Colonic mucosa (tissue), 4 donors: ENCODE data around the gene MIEF1. TPM values are rescaled to one million over a fixed set of nuclear protein-coding genes. Genes with fewer than 3 reads are reported as not detected.

Source experiments
- DNase-seq: peaks from one replicate; pipeline ENCODE4 v3.0.0-alpha.2; 2020
- H3K27ac ChIP-seq: fragments of 200-600 bp; one replicate; pipeline ENCODE4 v1.8.0; 2021
- H3K27me3 ChIP-seq: fragments of 200-600 bp; one replicate; pipeline ENCODE4 v1.8.0; 2021
- H3K36me3 ChIP-seq: fragments of 200-600 bp; one replicate; pipeline ENCODE4 v1.8.0; 2021
- H3K4me1 ChIP-seq: fragments of 200-600 bp; one replicate; pipeline ENCODE4 v1.8.0; 2021; ENCODE audit warnings: mild to moderate bottlenecking
- H3K4me3 ChIP-seq: fragments of 200-600 bp; one replicate; pipeline ENCODE4 v1.8.0; 2021
- H3K9ac ChIP-seq, 2 donors: one replicate each; pipeline ENCODE4 v1.7.0; 2013; ENCODE audit warnings: control low read depth in 2 of 2, low read depth in 2 of 2, low read length in 2 of 2
- H3K9me3 ChIP-seq: fragments of 200-600 bp; one replicate; pipeline ENCODE4 v1.8.0; 2021
- CTCF ChIP-seq: fragments of 200-600 bp; IDR thresholded peaks from one replicate; pipeline ENCODE4 v1.8.0; 2022; ENCODE audit warnings: antibody characterized with exemption, mild to moderate bottlenecking
- intact Hi-C: fragments of 100-400 bp; cut with DNase I; formaldehyde crosslinking; loops from one replicate; pipeline ENCODE4 v1.14.1; 2022
- total RNA-seq, 2 donors: library from RNA; stranded (reverse); fragmentation: NEBNext Ultra II Directional in 1 of 2; extraction: Animal tissue kit (Norgen Biotek cat#: 25700) in 1 of 2; gene quantifications; one replicate each; pipeline ENCODE4 v1.2.1, GENCODE V29; 2021
- donor health status: healthy.
- donor health status: DM: no; HTN: no; CAD: no.
- donor health status: DM: no; HTN: no; CAD: no.

MIEF1 gene
- total RNA-seq, 2 donors from 2014 or later, result 28.6 to 36.6 TPM

- DNase-seq, result no peak
- Histone ChIP-seq H3K9ac (peak overlapping the region in 1 of 2 donors; percentile 4), H3K27ac (no peak overlapping the region), H3K4me1 (peaks cover 24% of the 10 kb centered on the region), H3K36me3 (no peaks in the 10 kb centered on the region), H3K4me3 (no peak overlapping the region), H3K27me3 (no peaks in the 10 kb centered on the region), H3K9me3 (no peaks in the 10 kb centered on the region)
- no peak for TF ChIP-seq CTCF
- intact Hi-C loops, result no loop called here
These were observed 32.8 kb upstream of the MIEF1 start for GRCh38 chr22:39469326-39469680.

GRCh38 chr22:39469681-39470450 is 32.2 kb upstream of the MIEF1 start:
- no peaks in the 10 kb centered on the region for H3K9me3 ChIP-seq
- peak overlapping the region in 1 of 2 donors; percentile 37 for H3K9ac ChIP-seq
- DNase-seq, result peak; percentile 59
- intact Hi-C loops, result no loop called here
- no peaks in the 10 kb centered on the region for H3K36me3 ChIP-seq
- H3K27ac ChIP-seq, result no peak overlapping the region
- no peaks in the 10 kb centered on the region for H3K27me3 ChIP-seq
- no peak for TF ChIP-seq CTCF
- H3K4me1 ChIP-seq, result peaks cover 30% of the 10 kb centered on the region
- no peak overlapping the region for H3K4me3 ChIP-seq

- H3K9ac ChIP-seq, result peak overlapping the region in 1 of 2 donors; percentile 37
These were observed 31.4 kb upstream of the MIEF1 start for GRCh38 chr22:39470451-39471291.

GRCh38 chr22:39471381-39472141 is 30.5 kb upstream of the MIEF1 start:
- H3K4me1 ChIP-seq, result peaks cover 35% of the 10 kb centered on the region

More at GRCh38 chr22:39470451-39471291, 31.4 kb upstream of the MIEF1 start:
- Histone ChIP-seq H3K36me3 (no peaks in the 10 kb centered on the region), H3K27ac (no peak overlapping the region), H3K27me3 (no peaks in the 10 kb centered on the region), H3K4me1 (peaks cover 35% of the 10 kb centered on the region), H3K9me3 (no peaks in the 10 kb centered on the region), H3K4me3 (no peak overlapping the region)
- TF ChIP-seq CTCF, result no peak
- DNase-seq, result no peak
- intact Hi-C loops, result no loop called here

More at GRCh38 chr22:39471381-39472141, 30.5 kb upstream of the MIEF1 start:
- H3K27ac ChIP-seq, result peak overlapping the region; percentile 27
- DNase-seq, result peak; percentile 59
- no peaks in the 10 kb centered on the region for H3K9me3 ChIP-seq
- H3K27me3 ChIP-seq, result no peaks in the 10 kb centered on the region
- H3K4me3 ChIP-seq, result no peak overlapping the region
- no peaks in the 10 kb centered on the region for H3K36me3 ChIP-seq
- TF ChIP-seq CTCF, result no peak
- peak overlapping the region in 1 of 2 donors; percentile 53 for H3K9ac ChIP-seq
- intact Hi-C loops, result no loop called here
